IPS-18c (cell line): ENCODE results near the gene HHAT.

ENCODE experiments used
- H3K4me3 ChIP-seq: 2 replicates; pipeline ENCODE4 v1.7.0; 2013; ENCODE audit warnings: low read depth, mild to moderate bottlenecking, low read length, moderate library complexity; ENCODE audit not compliant: insufficient read depth
- H3K9me3 ChIP-seq: one replicate; pipeline ENCODE4 v1.6.1; 2013; ENCODE audit warnings: mild to moderate bottlenecking, low read length, moderate library complexity; ENCODE audit not compliant: control insufficient read depth, insufficient read depth

The HHAT gene

DNA sequence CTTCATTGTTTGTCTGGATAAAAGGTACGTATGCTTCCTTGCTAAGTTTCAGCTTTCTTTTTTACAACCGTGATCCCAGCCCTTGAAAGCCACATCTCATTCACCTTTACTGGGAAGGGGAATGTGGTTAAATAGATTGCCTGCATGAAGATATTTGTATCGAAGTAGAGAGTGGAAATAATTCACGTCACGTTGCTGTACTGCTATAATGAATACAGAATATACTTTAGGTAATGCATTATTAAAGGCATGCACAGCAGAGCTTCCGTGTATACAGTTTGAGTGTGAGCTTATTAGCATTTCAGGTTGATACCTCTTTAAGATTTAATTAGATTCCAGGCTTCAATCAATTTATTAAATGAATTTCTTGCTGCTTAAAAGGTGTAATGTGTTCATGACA, 153.8 kb downstream of the HHAT start:
- Histone ChIP-seq H3K4me3 (no peak overlapping the region), H3K9me3 (no peaks in the 10 kb centered on the region)

DNA sequence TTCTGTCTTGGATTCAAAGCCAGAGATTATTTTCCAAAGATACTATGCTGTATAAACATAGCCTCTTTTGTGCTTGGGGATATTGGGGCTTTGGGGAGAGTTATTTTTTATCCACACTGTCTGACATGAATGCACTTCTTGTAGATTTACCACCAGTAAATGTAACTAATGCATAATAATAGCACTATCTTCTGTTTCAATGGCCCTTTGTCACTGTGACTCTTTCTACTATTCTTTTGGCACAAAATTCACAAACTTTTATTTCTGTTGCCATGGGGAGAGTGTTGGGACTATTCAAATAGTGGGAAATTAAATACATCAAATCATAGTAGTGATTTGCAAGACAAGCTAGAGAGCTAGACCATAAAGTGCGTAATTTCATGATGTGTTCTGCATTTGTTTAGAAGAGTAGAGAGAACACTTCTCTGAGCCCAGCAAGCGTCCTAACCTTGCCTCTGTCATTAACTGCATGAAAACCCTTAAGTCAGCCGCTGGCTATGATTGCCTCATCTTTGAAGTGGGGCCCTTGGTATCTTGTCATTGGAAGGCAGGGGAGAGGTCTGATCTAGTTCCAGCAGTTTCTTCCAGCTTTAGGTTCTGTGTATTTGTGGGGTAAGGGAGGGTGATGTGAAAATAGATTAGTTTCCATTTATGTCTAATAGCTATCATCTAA, 154.4 kb downstream of the HHAT start:
- Histone ChIP-seq H3K4me3 (no peak overlapping the region), H3K9me3 (no peaks in the 10 kb centered on the region)

DNA sequence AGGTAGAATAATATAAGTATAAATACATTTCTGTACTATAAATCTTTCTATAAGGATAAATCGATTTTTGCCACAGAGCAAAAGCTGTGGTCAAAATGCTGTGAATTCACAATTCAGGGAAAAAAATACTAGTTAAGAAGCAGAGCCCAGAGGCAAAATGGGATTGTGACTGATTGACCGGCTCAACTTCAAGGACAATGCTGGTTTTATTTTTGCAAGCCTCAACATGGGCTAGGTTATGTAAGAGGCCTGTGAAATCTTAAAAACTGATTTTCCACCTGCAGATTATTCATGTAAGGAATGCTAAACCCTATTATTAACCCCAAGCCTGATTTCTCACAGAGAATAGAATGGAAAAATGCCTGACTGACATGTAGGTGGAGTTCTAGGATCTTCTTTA, 155.1 kb downstream of the HHAT start:
- no peak overlapping the region for H3K4me3 ChIP-seq
- H3K9me3 ChIP-seq: no peaks in the 10 kb centered on the region

DNA sequence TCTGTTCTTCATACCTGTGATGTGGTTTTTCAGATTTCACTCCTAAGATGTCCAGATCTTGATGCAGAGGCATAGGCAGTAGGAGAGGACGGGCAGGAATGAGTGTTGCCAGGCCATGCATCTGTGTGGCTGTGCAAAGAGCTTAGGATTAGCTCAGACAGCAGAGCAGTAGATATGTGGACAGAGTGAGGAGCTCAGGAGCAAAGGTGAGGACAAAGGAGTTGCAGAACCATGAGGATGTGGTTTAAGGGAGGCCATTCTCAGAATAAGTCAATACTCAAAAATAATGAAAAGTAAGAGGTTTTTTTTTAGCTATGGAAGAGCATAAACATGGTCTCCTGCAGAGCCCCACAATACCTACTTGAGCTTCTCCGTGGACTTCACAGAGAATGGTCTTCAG, 158.3 kb downstream of the HHAT start:
- Histone ChIP-seq H3K4me3 (no peak overlapping the region), H3K9me3 (no peaks in the 10 kb centered on the region)

DNA sequence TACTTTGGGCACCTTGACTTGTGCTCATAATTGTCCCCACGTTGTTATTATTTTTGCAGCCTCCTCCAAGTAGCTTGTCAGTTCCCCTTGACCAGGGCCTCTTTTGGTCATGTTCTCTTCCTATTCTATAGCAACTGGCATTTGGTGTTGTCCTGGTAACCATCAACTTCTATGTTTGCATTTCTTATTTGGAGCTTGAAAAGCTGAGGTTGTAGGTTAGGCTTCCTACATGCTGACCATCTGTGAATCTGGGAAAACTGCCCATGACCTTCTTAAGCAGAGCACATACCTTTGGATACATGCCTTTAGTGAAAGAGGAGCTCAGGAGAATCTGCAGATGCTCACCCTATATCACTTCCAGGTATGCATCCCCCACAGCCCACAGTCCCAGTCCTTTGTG, 160.8 kb downstream of the HHAT start:
- H3K4me3 ChIP-seq: no peak overlapping the region
- H3K9me3 ChIP-seq: no peaks in the 10 kb centered on the region

DNA sequence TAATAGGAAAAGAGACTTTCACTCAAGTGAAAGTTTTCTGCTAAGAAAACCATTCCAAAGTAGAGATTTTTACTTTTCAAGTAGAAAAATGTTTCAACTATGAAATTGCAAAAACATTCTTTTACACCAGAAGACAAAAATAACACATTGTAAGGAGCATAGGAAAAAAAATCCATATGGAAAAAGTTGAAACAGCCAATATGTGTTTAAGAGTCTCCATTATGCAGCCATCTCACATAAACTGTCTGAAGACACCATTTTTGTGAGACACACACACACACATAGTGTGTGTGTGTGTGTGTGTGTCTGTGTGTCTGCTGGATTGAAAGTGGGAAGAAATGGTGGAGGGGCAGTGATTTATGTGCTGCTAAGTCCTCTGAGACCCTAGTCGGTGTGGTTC, 162.1 kb downstream of the HHAT start:
- no peaks in the 10 kb centered on the region for H3K9me3 ChIP-seq
- H3K4me3 ChIP-seq: no peak overlapping the region

DNA sequence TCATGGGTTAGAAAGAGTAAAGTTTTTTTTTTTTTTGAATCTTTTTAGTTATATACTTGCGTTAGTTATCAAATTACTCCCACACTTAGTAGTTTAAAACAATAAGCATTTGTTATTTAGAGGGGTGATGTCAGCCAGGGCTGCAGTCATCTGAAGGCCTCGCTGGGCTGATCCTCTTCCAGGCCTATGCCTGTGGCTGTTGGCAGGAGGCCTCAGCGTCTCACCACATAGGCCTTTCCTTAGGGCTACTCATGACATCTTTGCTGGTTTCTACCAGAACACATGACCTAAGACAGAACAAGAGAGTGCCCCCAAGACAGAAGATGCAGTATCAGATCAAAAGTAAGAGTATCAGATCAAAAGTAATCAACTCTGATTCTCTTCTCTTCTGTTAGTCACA, 167.4 kb downstream of the HHAT start:
- Histone ChIP-seq H3K4me3 (no peak overlapping the region), H3K9me3 (no peaks in the 10 kb centered on the region)

DNA sequence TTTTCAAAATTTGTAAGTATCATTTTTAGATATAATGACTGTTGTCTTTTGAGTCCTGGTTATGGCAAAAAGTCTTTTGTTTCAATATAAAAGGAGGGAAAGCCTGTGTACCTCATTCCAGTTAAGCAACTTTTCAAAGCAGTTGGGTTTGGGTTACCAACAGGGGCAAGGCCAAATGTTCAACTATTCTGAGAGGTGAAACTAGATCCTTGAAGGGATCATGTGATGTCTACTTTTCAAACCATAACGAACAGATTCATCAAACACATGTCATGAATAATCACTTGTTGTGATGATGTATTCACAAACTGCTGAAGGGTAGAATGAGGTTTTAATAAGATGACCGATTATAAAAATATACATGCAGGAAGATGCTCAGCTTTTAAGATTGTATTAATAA, 171.3 kb downstream of the HHAT start:
- H3K9me3 ChIP-seq: no peaks in the 10 kb centered on the region
- H3K4me3 ChIP-seq: no peak overlapping the region

DNA sequence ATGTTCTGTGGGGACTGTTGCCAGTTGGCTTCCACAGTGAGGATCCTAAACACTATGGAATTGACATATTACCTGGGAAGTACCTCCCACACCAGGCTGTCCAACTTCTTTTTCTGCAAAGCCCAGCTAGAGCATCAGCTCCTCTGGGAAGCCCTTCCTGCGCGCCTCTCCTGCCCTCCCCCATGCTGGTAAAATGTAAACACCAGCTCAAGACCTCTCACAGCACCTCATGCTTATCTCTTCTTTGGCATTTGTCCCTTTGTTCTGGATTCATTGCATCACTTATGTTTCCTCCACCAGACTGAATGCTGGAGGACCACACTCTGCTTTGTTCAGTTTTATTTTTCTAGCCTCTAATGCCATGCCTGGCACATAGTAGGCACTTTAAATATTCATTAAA, 172.1 kb downstream of the HHAT start:
- Histone ChIP-seq H3K4me3 (no peak overlapping the region), H3K9me3 (no peaks in the 10 kb centered on the region)

DNA sequence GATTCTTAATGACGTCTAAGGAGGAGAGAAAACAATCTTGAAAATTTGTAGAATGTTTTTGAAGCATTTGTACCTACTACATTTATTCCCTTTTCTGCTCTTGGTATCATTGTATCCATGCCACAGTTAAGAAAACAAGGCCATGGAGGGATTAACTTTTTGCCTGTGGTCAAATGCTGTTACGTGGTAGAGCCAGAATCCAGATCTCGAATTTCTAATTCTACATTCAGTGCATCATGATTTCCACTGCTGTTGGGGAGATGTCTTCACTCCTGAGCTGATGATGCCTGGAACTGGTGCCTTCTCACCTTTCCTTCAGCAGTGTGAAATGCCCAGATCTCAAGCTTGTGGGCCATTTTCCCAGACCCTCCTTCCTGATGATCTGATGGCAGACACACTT, 175.6 kb downstream of the HHAT start:
- Histone ChIP-seq H3K4me3 (no peak overlapping the region), H3K9me3 (no peaks in the 10 kb centered on the region)

DNA sequence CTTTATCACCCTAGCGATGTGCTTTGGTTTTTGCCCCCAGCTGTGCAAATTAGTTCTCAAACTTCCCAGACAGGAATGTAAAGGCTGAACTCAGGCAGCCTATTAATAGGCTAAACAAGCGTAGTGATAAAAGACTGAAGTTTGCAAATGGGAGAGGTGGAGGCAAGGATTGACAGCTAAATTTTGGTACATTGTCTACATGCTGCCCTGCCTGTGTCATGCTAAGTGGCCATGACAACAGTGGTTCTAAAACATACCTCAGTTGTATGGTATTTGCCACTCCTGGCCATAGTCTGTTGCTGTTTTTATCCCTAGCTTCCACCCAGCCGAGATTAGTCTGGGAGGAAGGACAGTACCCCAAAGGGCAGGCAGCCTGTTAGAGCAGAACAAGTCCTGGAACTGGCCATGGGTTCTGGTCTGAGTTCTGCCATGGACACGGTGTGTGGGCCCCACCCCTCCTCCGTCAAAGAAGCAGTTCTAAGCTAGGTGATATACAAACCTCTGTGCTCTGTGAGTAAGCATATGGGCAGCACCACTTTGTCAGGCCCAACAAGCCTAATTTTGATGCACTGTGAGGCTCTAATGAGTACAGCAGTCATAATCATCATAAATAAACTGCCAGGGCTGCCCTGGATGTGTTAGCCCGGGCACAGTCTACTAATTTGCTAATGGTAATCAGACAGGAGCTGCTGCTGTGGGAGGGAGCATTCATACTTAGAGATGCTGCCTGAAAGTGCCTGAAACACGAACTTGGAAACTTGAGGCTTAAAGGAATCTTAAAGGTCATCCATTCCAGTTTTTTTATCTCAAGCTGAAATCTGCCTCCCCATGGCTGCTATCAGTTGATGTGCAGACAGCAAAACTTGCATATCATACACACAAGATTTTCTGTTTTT, 177.1 kb downstream of the HHAT start:
- Histone ChIP-seq H3K4me3 (no peak overlapping the region), H3K9me3 (no peaks in the 10 kb centered on the region)

DNA sequence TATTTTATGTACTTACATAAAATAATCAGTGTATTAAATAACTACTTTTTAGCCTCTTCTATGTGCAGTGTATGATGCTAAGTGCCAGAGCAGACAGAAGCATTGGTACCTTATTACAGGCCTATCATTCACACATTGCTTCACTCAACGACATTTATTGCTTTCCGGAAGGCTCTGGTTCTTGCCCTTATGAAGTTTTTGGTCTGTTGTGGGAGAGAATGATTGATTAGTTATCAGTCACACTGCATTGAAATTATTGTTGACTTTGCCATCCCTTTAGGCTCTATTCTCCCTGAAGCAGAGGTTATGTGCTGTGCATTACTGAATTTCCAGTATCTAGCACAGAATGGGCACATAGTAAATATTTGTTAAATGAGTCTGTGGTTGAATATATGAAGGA, 178.0 kb downstream of the HHAT start:
- Histone ChIP-seq H3K9me3 (no peaks in the 10 kb centered on the region), H3K4me3 (no peak overlapping the region)

DNA sequence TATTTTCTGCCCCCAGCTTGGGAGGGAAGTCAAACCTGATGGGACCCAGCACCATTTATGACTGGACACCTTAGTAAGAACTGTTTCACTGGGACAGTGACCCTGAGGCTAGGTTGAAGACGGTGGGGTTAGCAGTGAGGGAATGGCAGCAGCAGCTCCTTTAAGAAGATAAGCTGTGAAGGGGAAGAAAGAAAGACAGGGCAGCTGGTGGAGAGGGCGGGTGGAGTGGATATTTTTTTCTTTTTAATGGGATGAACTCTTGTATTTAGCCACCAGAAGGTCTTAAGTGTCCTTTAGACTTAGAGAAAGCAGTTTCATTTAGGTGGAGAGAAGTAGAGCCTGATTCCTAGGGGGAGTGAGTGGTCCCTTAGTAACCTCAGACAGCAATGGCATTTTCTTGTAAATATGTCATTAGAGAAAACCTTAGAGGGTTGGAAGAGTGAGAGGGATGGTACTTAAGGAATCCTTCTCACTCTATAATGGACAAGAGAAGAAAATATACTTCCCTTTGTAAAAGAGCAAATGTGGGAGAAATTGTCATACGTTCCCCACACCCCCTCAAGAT, 187.5 kb downstream of the HHAT start:
- Histone ChIP-seq H3K4me3 (no peak overlapping the region), H3K9me3 (no peaks in the 10 kb centered on the region)

DNA sequence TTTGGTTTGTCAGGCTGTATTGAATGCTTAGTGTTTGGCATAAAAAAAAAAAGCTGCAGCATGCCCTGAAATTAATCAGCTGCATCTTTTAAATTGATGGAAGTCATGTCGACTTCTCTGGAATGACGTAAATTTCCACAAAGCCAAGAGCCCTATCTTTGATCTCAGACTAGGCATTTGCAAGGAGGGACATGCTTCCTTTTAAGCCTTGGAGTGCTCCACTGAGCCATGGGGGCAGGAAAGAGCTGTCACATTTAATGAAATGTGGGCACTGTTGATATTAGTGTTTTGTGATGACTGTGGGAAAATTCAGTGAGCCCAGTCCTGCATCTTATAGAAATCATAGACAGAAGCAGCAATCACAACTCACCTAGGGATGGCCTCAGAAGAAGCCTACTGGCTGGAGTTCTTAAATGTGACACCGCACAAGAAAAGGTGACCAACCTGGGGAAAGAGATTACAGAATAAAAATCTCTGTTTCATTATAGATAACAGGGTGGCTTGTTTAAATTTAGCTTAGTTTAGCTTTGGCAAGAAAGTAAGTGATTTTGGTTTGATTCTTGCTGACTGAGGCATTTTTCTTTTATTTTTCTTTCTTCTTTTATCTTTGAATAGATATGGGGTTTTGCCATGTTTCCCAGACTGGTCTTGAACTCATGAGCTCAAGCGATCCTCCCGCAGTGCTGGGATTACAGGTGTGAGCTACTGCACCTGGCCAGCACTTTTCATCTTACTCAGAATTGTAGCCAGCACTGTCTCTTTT, 188.2 kb downstream of the HHAT start:
- Histone ChIP-seq H3K4me3 (no peak overlapping the region), H3K9me3 (no peaks in the 10 kb centered on the region)

DNA sequence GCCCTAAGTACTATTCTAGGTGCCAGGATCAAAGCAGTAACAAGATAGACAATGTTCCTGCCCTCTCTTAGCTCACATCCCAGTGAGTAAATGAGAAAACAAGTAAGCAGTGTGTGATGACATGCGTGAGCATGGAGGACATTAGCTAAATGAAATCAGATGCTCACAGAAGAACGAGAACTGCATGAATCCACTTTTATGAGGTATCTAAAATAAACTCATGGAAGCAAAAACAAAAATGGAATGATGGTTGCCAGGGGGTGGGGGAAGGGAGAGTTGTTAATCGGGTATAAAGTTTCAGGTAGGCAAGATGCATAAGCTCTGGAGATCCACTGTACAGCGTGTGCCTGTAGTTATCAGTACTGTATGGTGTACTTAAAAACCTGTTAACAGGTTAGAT, 195.1 kb downstream of the HHAT start:
- Histone ChIP-seq H3K4me3 (no peak overlapping the region), H3K9me3 (no peaks in the 10 kb centered on the region)

DNA sequence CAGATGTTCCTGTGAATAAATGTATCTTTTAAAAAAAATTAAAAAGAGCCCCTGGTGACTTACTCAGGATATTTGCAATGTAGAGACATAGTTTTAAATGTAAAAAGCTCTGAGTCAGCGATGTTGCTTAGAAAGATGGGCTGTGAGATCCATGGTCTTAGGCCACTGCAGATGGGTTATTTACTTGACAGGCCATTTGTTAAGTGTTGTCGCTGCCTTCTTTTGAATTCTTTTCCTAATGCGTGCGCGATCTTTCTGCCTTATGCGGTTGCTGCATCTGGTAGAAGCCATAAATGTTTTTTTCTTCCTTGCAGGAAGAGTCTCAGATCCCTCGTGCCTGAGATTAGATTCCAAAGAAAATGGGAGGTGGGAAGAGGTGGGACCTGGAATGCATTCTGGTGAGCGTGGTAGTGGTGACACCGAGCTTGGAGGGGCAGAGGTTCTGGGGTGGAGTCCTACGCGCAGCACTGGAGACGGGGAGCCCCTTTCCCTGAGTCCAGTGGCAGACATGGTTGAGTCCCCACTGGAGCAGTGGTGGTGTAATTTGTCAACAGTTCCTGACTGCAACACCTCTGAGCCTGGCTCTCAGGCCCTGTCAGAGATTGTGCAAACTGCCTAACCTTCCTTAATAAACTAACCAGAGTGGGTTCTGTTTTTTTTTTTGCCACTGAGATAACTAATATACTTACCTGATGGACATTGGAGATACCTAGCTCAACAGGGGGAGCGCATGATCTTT, 197.2 kb downstream of the HHAT start:
- Histone ChIP-seq H3K4me3 (no peak overlapping the region), H3K9me3 (no peaks in the 10 kb centered on the region)

DNA sequence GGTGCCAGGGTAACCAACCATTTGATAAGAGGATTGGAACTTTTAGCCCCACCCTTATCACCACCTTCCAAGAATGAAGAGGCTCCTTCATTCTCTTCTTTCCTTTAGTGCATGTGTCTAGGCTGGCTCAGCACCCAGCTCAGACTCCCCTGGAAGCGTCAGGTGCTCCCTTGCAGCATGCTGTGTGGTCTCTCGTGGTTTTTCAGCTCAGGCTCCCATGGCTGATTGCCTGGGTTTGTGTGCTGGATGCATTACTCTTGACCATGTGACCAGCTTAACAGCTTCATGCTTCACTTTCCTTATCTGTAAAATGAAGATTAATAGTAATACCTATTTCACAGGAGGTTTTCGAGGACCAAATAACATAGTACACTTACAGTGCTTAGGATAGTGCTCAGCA, 198.4 kb downstream of the HHAT start:
- H3K9me3 ChIP-seq: no peaks in the 10 kb centered on the region
- no peak overlapping the region for H3K4me3 ChIP-seq
